Skin of body (tissue), 2 donors: ENCODE results near the gene CCDC30. TPM values are rescaled to one million over a fixed set of nuclear protein-coding genes. Genes with fewer than 3 reads are reported as not detected.
"Not testable (repeated sequence)": the region's sequence is repeated elsewhere in the genome, so short reads cannot be mapped to it uniquely, and the experiment has no call there.

ENCODE experiments used
- DNase-seq: peaks from one replicate; lab custom pipeline; 2025; lab: John Stamatoyannopoulos, UW
- total RNA-seq: library from RNA; depleted of rRNA; stranded (reverse); fragments of >200 nt; gene quantifications from one replicate; pipeline ENCODE4 v1.2.3, GENCODE V29; 2014

The CCDC30 gene
- total RNA-seq, 1 donor from 2014 or later, result 1.8 TPM

- no peak for DNase-seq
Observed at GRCh38 chr1:42450061-42450460, 13.0 kb upstream of the CCDC30 start.

- DNase-seq, result no peak
Observed at GRCh38 chr1:42453386-42453785, 9.7 kb upstream of the CCDC30 start.

- DNase-seq, result no peak
Observed at GRCh38 chr1:42454403-42454802, 8.7 kb upstream of the CCDC30 start.

GRCh38 chr1:42456010-42456753 lies 6.9 kb upstream of the CCDC30 start, which contains the start of the genes PPCS and ZMYND12:
Gene PPCS (plus strand): TSS chr1:42456543. CDS start chr1:42456566, 23 bp downstream.
Gene ZMYND12 (minus strand): TSS chr1:42456022. CDS start chr1:42455997, 25 bp downstream.
- DNase-seq, result peak; percentile 78

GRCh38 chr1:42456754-42457089 lies 6.4 kb upstream of the CCDC30 start:
- DNase-seq, result peak; percentile 33

- no peak for DNase-seq
Observed at GRCh38 chr1:42461196-42461595, 1.9 kb upstream of the CCDC30 start.

GRCh38 chr1:42463921-42464320 lies 835 bp downstream of the CCDC30 start:
- no peak for DNase-seq

GRCh38 chr1:42466030-42466429 lies 2.9 kb downstream of the CCDC30 start:
- DNase-seq, result no peak

GRCh38 chr1:42469727-42470126 lies 6.6 kb downstream of the CCDC30 start:
- DNase-seq, result no peak

- DNase-seq, result no peak
Observed at GRCh38 chr1:42476605-42477004, 13.5 kb downstream of the CCDC30 start.

GRCh38 chr1:42477354-42477753 lies 14.3 kb downstream of the CCDC30 start:
- not testable (repeated sequence) for DNase-seq

- DNase-seq, result no peak
Observed at GRCh38 chr1:42477775-42478174, 14.7 kb downstream of the CCDC30 start.

GRCh38 chr1:42479621-42480020 lies 16.5 kb downstream of the CCDC30 start:
- no peak for DNase-seq

- no peak for DNase-seq
Observed at GRCh38 chr1:42480921-42481320, 17.8 kb downstream of the CCDC30 start.

GRCh38 chr1:42482635-42483153 lies 19.6 kb downstream of the CCDC30 start:
- DNase-seq, result no peak

- peak; percentile 45 for DNase-seq
Observed at GRCh38 chr1:42484382-42484781, 21.3 kb downstream of the CCDC30 start.

GRCh38 chr1:42490237-42490636 lies 27.2 kb downstream of the CCDC30 start:
- DNase-seq, result no peak

- not testable (repeated sequence) for DNase-seq
Observed at GRCh38 chr1:42502031-42502430, 38.9 kb downstream of the CCDC30 start.

GRCh38 chr1:42504535-42505128 lies 41.5 kb downstream of the CCDC30 start:
- no peak for DNase-seq

GRCh38 chr1:42506576-42506975 lies 43.5 kb downstream of the CCDC30 start:
- DNase-seq, result no peak

- not testable (repeated sequence) for DNase-seq
Observed at GRCh38 chr1:42511581-42512155, 48.6 kb downstream of the CCDC30 start.

GRCh38 chr1:42518908-42519307 lies 55.8 kb downstream of the CCDC30 start:
- no peak for DNase-seq
